Suprapubic skin (tissue), 3 donors: ENCODE results near the gene SELENOH.

Experiments
- CTCF ChIP-seq, 2 donors: fragments of 200-600 bp in 1 of 2; fragments of 450-650 bp in 1 of 2; sonication (generic) in 1 of 2; IDR thresholded peaks; one replicate each; pipeline ENCODE4 v1.5.1; 2016 to 2019; ENCODE audit warnings: antibody characterized with exemption in 2 of 2, mild to moderate bottlenecking in 1 of 2, moderate library complexity in 1 of 2
- POLR2A ChIP-seq, 2 donors: fragments of 450-650 bp; IDR thresholded peaks; one replicate each; pipeline ENCODE4 v1.6.1; 2017; ENCODE audit warnings: antibody characterized with exemption in 2 of 2, mild to moderate bottlenecking in 2 of 2, moderate library complexity in 2 of 2

GRCh38 chr11:57775491-57775890 lies 34.2 kb downstream of the SELENOH start:
- TF ChIP-seq CTCF (IDR thresholded peaks at IDR 0.05) (no peak), POLR2A (IDR thresholded peaks at IDR 0.05) (no peak)
